ENCODE measurements around the gene MRPL53.
"Not testable (repeated sequence)": the region's sequence is repeated elsewhere in the genome, so short reads cannot be mapped to it uniquely, and the experiment has no call there.

The MRPL53 gene

GRCh38 chr2:74444498-74445318, 27.8 kb downstream of the MRPL53 start:
- no peak overlapping the region for H3K4me3 ChIP-seq (replicated peaks; ENCODE audit: insufficient read depth, low read length)
- no peak for TF ChIP-seq GABPA (IDR thresholded peaks at IDR 0.05; ENCODE audit: low read depth)
- TF ChIP-seq POLR2AphosphoS5 (IDR thresholded peaks at IDR 0.05; ENCODE audit: low read depth), result no peak
- TF ChIP-seq CTCF (IDR thresholded peaks at IDR 0.05; ENCODE audit: insufficient read depth, low read length), result no peak
- no peak for TF ChIP-seq REST (IDR thresholded peaks at IDR 0.05; ENCODE audit: insufficient replicate concordance, low read depth)
- no peak for TF ChIP-seq SPI1 (IDR thresholded peaks at IDR 0.05; ENCODE audit: borderline replicate concordance, low read depth)
- no peak overlapping the region for H3K27ac ChIP-seq (replicated peaks)
- no peak for DNase-seq (ENCODE audit: low read depth in 1 of 2, low spot score in 1 of 2)
- peaks cover 44% of the 10 kb centered on the region for H3K27me3 ChIP-seq (ENCODE audit: insufficient read depth, poor library complexity, severe bottlenecking)

GRCh38 chr2:74442483-74443297, 29.8 kb downstream of the MRPL53 start:
- H3K4me3 ChIP-seq (replicated peaks; ENCODE audit: insufficient read depth, low read length); H3K27ac ChIP-seq (replicated peaks); DNase-seq (ENCODE audit: low read depth in 1 of 2, low spot score in 1 of 2): not testable (repeated sequence)
- H3K27me3 ChIP-seq (ENCODE audit: insufficient read depth, poor library complexity, severe bottlenecking), result peaks cover 54% of the 10 kb centered on the region

- DNase-seq (ENCODE audit: low read depth in 1 of 2, low spot score in 1 of 2), result no peak
- Histone ChIP-seq H3K4me3 (replicated peaks; ENCODE audit: insufficient read depth, low read length) (no peak within 1 kb of the TSS), H3K27ac (replicated peaks) (no peak within 1 kb of the TSS)
These were observed 30.6 kb downstream of the MRPL53 start, which contains the start of gene RTKN for GRCh38 chr2:74441690-74442482. Gene RTKN (minus strand): TSS chr2:74441937. CDS start chr2:74441816, 121 bp downstream.

More at GRCh38 chr2:74441690-74442482, 30.6 kb downstream of the MRPL53 start, which contains the start of gene RTKN:
- H3K27me3 ChIP-seq (ENCODE audit: insufficient read depth, poor library complexity, severe bottlenecking), result peaks cover 55% of the 10 kb centered on the region
- no peak for TF ChIP-seq REST (IDR thresholded peaks at IDR 0.05; ENCODE audit: insufficient replicate concordance, low read depth)
- no peak for TF ChIP-seq GABPA (IDR thresholded peaks at IDR 0.05; ENCODE audit: low read depth)
- TF ChIP-seq POLR2AphosphoS5 (IDR thresholded peaks at IDR 0.05; ENCODE audit: low read depth), result no peak
- TF ChIP-seq SPI1 (IDR thresholded peaks at IDR 0.05; ENCODE audit: borderline replicate concordance, low read depth), result no peak
- TF ChIP-seq CTCF (IDR thresholded peaks at IDR 0.05; ENCODE audit: insufficient read depth, low read length), result no peak
